H1 (cell line): ENCODE results near the gene DCBLD1. TPM values are rescaled to one million over a fixed set of nuclear protein-coding genes. Genes with fewer than 3 reads are reported as not detected.

Experiments
- CTCF ChIA-PET: fragments of 300-600 bp; sonication (Branson Sonifier 250); formaldehyde crosslinking; loops from one replicate; lab custom pipeline; 2021; ENCODE audit not compliant: partially characterized antibody; lab: Charles Lee
- POLR2A ChIA-PET: fragments of 300-600 bp; sonication (Branson Sonifier 250); formaldehyde crosslinking; loops from one replicate; lab custom pipeline; 2021; ENCODE audit warnings: inconsistent platforms; ENCODE audit not compliant: partially characterized antibody; lab: Charles Lee
- DNase-seq, 2 experiments: peaks; one replicate each; pipeline versions ENCODE4 v3.0.0 to v3.0.0-alpha.2; 2010 to 2022; ENCODE audit warnings: low spot score in 2 of 2, low read depth in 1 of 2, mixed read lengths in 1 of 2
- FAIRE-seq: peaks from 2 replicates; lab custom pipeline; 2011; peaks lifted over from hg19 to GRCh38; lab: Jason Lieb, UNC
- H2AFZ ChIP-seq: 2 replicates; pipeline ENCODE4 v1.8.1; 2012; ENCODE audit warnings: low read length, inconsistent platforms
- H2AK5ac ChIP-seq: 2 replicates; pipeline ENCODE4 v1.6.1; 2013; ENCODE audit warnings: low read depth, low read length
- H2BK120ac ChIP-seq: replicated peaks from 2 replicates; pipeline ENCODE3; 2013; ENCODE audit warnings: low read depth, low read length, inconsistent platforms
- H2BK12ac ChIP-seq: 2 replicates; pipeline ENCODE4 v1.6.1; 2013; ENCODE audit warnings: low read depth, low read length
- H2BK15ac ChIP-seq: 2 replicates; pipeline ENCODE4 v1.6.1; 2013; ENCODE audit warnings: low read length
- H2BK20ac ChIP-seq: 2 replicates; pipeline ENCODE4 v1.6.1; 2013; ENCODE audit warnings: low read length
- H2BK5ac ChIP-seq: 2 replicates; pipeline ENCODE4 v1.6.1; 2013; ENCODE audit warnings: low read depth, low read length
- H3K14ac ChIP-seq: 2 replicates; pipeline ENCODE4 v1.6.1; 2013; ENCODE audit warnings: inconsistent platforms; ENCODE audit not compliant: insufficient read length
- H3K18ac ChIP-seq: 2 replicates; pipeline ENCODE4 v1.6.1; 2013; ENCODE audit warnings: low read length; ENCODE audit errors: extremely low read depth
- H3K23ac ChIP-seq: 2 replicates; pipeline ENCODE4 v1.6.1; 2013; ENCODE audit warnings: inconsistent platforms; ENCODE audit not compliant: insufficient read length
- H3K23me2 ChIP-seq: 2 replicates; pipeline ENCODE4 v1.6.1; 2013; ENCODE audit warnings: low read depth, low read length
- H3K27ac ChIP-seq: 2 replicates; pipeline ENCODE4 v1.6.1; 2011; ENCODE audit warnings: low read depth, low read length, inconsistent platforms
- H3K27me3 ChIP-seq, 4 experiments: replicated peaks in 1 of 4; 1 replicate in 1 of 4; 2 replicates in 3 of 4; pipeline versions ENCODE4 v1.6.1 to v1.8.1; 2011 to 2013; ENCODE audit warnings: low read length in 3 of 4, mild to moderate bottlenecking in 3 of 4, inconsistent platforms in 2 of 4, mixed read lengths in 2 of 4, moderate library complexity in 1 of 4; ENCODE audit not compliant: control insufficient read depth in 3 of 4, insufficient read depth in 3 of 4; ENCODE audit errors: extremely low read depth in 1 of 4
- H3K36me3 ChIP-seq, 4 experiments: 2 replicates each; pipeline versions ENCODE4 v1.6.1 to v1.8.1; 2011 to 2013; ENCODE audit warnings: mild to moderate bottlenecking in 4 of 4, low read length in 3 of 4, moderate library complexity in 2 of 4, control low read depth in 1 of 4, inconsistent platforms in 1 of 4; ENCODE audit not compliant: insufficient read depth in 4 of 4, control insufficient read depth in 2 of 4
- H3K4ac ChIP-seq: replicated peaks from 2 replicates; pipeline ENCODE3; 2013; ENCODE audit warnings: low read length, low read depth, mixed read lengths, inconsistent platforms; ENCODE audit not compliant: insufficient read length
- H3K4me1 ChIP-seq, 4 experiments: replicated peaks in 1 of 4; 1 replicate in 1 of 4; 2 replicates in 3 of 4; pipeline versions ENCODE4 v1.6.1 to v1.8.1; 2011 to 2013; ENCODE audit warnings: low read length in 3 of 4, inconsistent platforms in 2 of 4, mixed read lengths in 1 of 4; ENCODE audit not compliant: insufficient read depth in 4 of 4, control insufficient read depth in 3 of 4
- H3K4me2 ChIP-seq, 2 experiments: 2 replicates each; pipeline versions ENCODE4 v1.6.1 to v1.8.1; 2011 to 2013; ENCODE audit warnings: low read depth in 2 of 2, low read length in 2 of 2, control low read depth in 1 of 2, inconsistent platforms in 1 of 2, mild to moderate bottlenecking in 1 of 2; ENCODE audit not compliant: insufficient read depth in 1 of 2
- H3K4me3 ChIP-seq, 4 experiments: fragments of 200-600, 300-600 bp in 1 of 4; sonication (generic), shearing (Covaris generic), sonication (Bioruptor Twin) in 1 of 4; 2 replicates each; pipeline versions ENCODE4 v1.5.1 to v1.8.1; 2011 to 2016; ENCODE audit warnings: low read length in 4 of 4, low read depth in 3 of 4, control low read depth in 2 of 4, inconsistent platforms in 2 of 4, mild to moderate bottlenecking in 2 of 4, mixed read lengths in 1 of 4, moderate library complexity in 1 of 4; ENCODE audit not compliant: insufficient read depth in 2 of 4; ENCODE audit errors: extremely low read depth in 1 of 4
- H3K56ac ChIP-seq: replicated peaks from 2 replicates; pipeline ENCODE3; 2013; ENCODE audit warnings: low read depth, mild to moderate bottlenecking, mixed read lengths, low read length, inconsistent platforms; ENCODE audit not compliant: insufficient read length
- H3K79me1 ChIP-seq: 2 replicates; pipeline ENCODE4 v1.6.1; 2013; ENCODE audit warnings: low read depth, low read length, control low read depth
- H3K79me2 ChIP-seq, 2 experiments: 2 replicates each; pipeline versions ENCODE4 v1.6.1 to v1.8.1; 2012 to 2013; ENCODE audit warnings: low read length in 2 of 2, mild to moderate bottlenecking in 2 of 2, inconsistent platforms in 1 of 2; ENCODE audit not compliant: insufficient read depth in 2 of 2, control insufficient read depth in 1 of 2
- H3K9ac ChIP-seq, 4 experiments: replicated peaks in 1 of 4; 1 replicate in 1 of 4; 2 replicates in 3 of 4; pipeline versions ENCODE4 v1.6.1 to v1.8.1; 2011 to 2013; ENCODE audit warnings: low read depth in 3 of 4, low read length in 3 of 4, control low read depth in 2 of 4, mild to moderate bottlenecking in 2 of 4, moderate library complexity in 2 of 4, inconsistent platforms in 1 of 4; ENCODE audit errors: extremely low read depth in 1 of 4
- H3K9me3 ChIP-seq, 2 experiments: 2 replicates each; pipeline versions ENCODE4 v1.6.1 to v1.8.1; 2012 to 2013; ENCODE audit warnings: mild to moderate bottlenecking in 2 of 2, moderate library complexity in 2 of 2, control low read depth in 1 of 2, inconsistent platforms in 1 of 2, low read depth in 1 of 2, low read length in 1 of 2, mixed read lengths in 1 of 2; ENCODE audit not compliant: insufficient read depth in 2 of 2
- H4K20me1 ChIP-seq, 2 experiments: replicated peaks in 1 of 2; 2 replicates each; pipeline versions ENCODE3 to v1.8.1; 2011 to 2013; ENCODE audit warnings: inconsistent platforms in 2 of 2, low read length in 2 of 2, mild to moderate bottlenecking in 1 of 2; ENCODE audit not compliant: insufficient read depth in 2 of 2, control insufficient read depth in 1 of 2
- H4K5ac ChIP-seq: 2 replicates; pipeline ENCODE4 v1.6.1; 2013; ENCODE audit warnings: low read length, low read depth, mixed read lengths, inconsistent platforms; ENCODE audit not compliant: insufficient read length
- H4K8ac ChIP-seq: 2 replicates; pipeline ENCODE4 v1.8.0; 2013; ENCODE audit warnings: mild to moderate bottlenecking, moderate library complexity, low read length, inconsistent platforms; ENCODE audit not compliant: insufficient read depth; ENCODE audit errors: extremely low read depth
- H4K91ac ChIP-seq: replicated peaks from 2 replicates; pipeline ENCODE3; 2013; ENCODE audit warnings: low read length, mixed read lengths, inconsistent platforms; ENCODE audit not compliant: insufficient read length
- ATF3 ChIP-seq: IDR thresholded peaks from 2 replicates; pipeline ENCODE4 v1.6.1; 2011; ENCODE audit warnings: low read depth, mild to moderate bottlenecking, low read length; ENCODE audit not compliant: insufficient read depth
- BACH1 ChIP-seq: IDR thresholded peaks from 2 replicates; pipeline ENCODE4 v1.6.1; 2012; ENCODE audit warnings: low read length, improper control_type of control experiment
- CREB1 ChIP-seq: IDR thresholded peaks from 2 replicates; pipeline ENCODE4 v1.6.1; 2012; ENCODE audit warnings: inconsistent platforms
- HDAC6 ChIP-seq: IDR thresholded peaks from one replicate; pipeline ENCODE4 v1.7.1; 2012; ENCODE audit warnings: low read depth, mild to moderate bottlenecking, inconsistent platforms, low read length, moderate library complexity
- JUND ChIP-seq: IDR thresholded peaks from 2 replicates; pipeline ENCODE4 v1.6.1; 2011; ENCODE audit warnings: mild to moderate bottlenecking, improper control_type of control experiment, low read length
- KDM5A ChIP-seq: fragments of 200-600 bp; IDR thresholded peaks from 2 replicates; pipeline ENCODE4 v1.7.1; 2012; ENCODE audit warnings: mild to moderate bottlenecking, low read length, inconsistent platforms, mixed read lengths
- MAFK ChIP-seq: IDR thresholded peaks from 2 replicates; pipeline ENCODE4 v1.6.1; 2012; ENCODE audit warnings: low read depth, mild to moderate bottlenecking, improper control_type of control experiment, low read length
- POLR2AphosphoS5 ChIP-seq: IDR thresholded peaks from 2 replicates; pipeline ENCODE4 v1.6.1; 2011; ENCODE audit warnings: low read depth, low read length
- WGBS, 2 experiments: shearing (Covaris generic) in 1 of 2; methylation state at CpG; one replicate each; pipeline versions ENCODE4 v1.1.6 to v1.1.7; 2013 to 2015; ENCODE audit warnings: low lambda C conversion rate in 2 of 2, mixed read lengths in 2 of 2, inconsistent platforms in 1 of 2, low coverage in 1 of 2, missing lambda C conversion rate in 1 of 2; ENCODE audit not compliant: insufficient replicate concordance in 2 of 2, insufficient coverage in 1 of 2, insufficient read length in 1 of 2; ENCODE audit errors: extremely low coverage in 1 of 2, missing lambda C conversion rate in 1 of 2; 5-methylcytosine and 5-hydroxymethylcytosine counted together
- polyA plus RNA-seq, 7 experiments: library from polyadenylated mRNA; depleted of rRNA in 3 of 7; stranded (reverse) in 5 of 7; unstranded in 2 of 7; fragments of >200 nt in 5 of 7; fragments of 200-250 nt in 2 of 7; gene quantifications; 1 replicate in 5 of 7; 2 replicates in 1 of 7; 4 replicates in 1 of 7; pipeline versions ENCODE4 v1.2.1 to v1.2.3, GENCODE V29; 2011 to 2013; ENCODE audit warnings: missing spikeins in 2 of 7, mixed read lengths in 2 of 7
- total RNA-seq: library from RNA; stranded (reverse); fragmentation: NEBNext Ultra II Directional; extraction: Animal tissue kit (Norgen Biotek cat#: 25700); gene quantifications from 2 replicates; pipeline ENCODE4 v1.2.1, GENCODE V29; 2021

DCBLD1 gene
- total and polyA plus RNA-seq, 2 of the 8 experiments (the other 6 are each of a cell fraction or from before 2014, with no cell fraction given): 3.9 to 11.2 TPM

- Histone ChIP-seq H2BK15ac (no peak overlapping the region), H4K5ac (no peak overlapping the region), H3K4me3 (no peak overlapping the region), H2AK5ac (no peak overlapping the region), H3K23me2 (no peaks in the 10 kb centered on the region), H3K4me2 (no peak overlapping the region), H3K14ac (no peak overlapping the region), H3K27ac (no peak overlapping the region), H4K91ac (no peak overlapping the region), H2BK12ac (no peak overlapping the region), H3K79me1 (no peaks in the 10 kb centered on the region), H2AFZ (no peak overlapping the region), H3K4ac (no peak overlapping the region), H2BK20ac (no peak overlapping the region), H3K4me1 (no peaks in the 10 kb centered on the region), H3K36me3 (no peaks in the 10 kb centered on the region), H2BK120ac (no peak overlapping the region), H3K18ac (no peak overlapping the region), H3K27me3 (no peaks in the 10 kb centered on the region), H3K9ac (no peak overlapping the region), H4K20me1 (no peaks in the 10 kb centered on the region), H3K23ac (no peak overlapping the region), H2BK5ac (no peak overlapping the region), H3K56ac (no peak overlapping the region), H3K79me2 (no peaks in the 10 kb centered on the region), H4K8ac (no peak overlapping the region), H3K9me3 (no peaks in the 10 kb centered on the region)
- POLR2A ChIA-PET: no interaction called here
- DNase-seq: no peak
- CTCF ChIA-PET: interaction anchor here (0.6 to 0.9 kb wide), 5 partner anchors 9 to 234 kb away, joined by 3 to 6 read pairs (median 3); no protein-coding TSS in a partner anchor
- FAIRE-seq: no peak
- WGBS, 2 experiments: 97% methylated on average over 2 of the region's 2 CpGs; no CpG with 5 or more reads in 1 of the 2 experiments
- no peak for TF ChIP-seq POLR2AphosphoS5
- no peak for TF ChIP-seq CREB1
- no peak for TF ChIP-seq MAFK
- no peak for TF ChIP-seq ATF3
- TF ChIP-seq JUND: no peak
- no peak for TF ChIP-seq HDAC6
- TF ChIP-seq BACH1: no peak
- no peak for TF ChIP-seq KDM5A
Observed at GRCh38 chr6:117440706-117441525, 41.6 kb upstream of the DCBLD1 start.
